IMR-90 (cell line): ENCODE measurements around the gene LBP. TPM values are rescaled to one million over a fixed set of nuclear protein-coding genes. Genes with fewer than 3 reads are reported as not detected.

Source experiments
- ATAC-seq: fragments of 200-7000 bp; cut with Tn5 transposase; 2 replicates; pipeline ENCODE4 v1.9.1; 2020; ENCODE audit warnings: low read depth, mild to moderate bottlenecking, moderate library complexity
- BruUV-seq: library from RNA; stranded (reverse); fragments of 400-500 nt; replicated peaks from 2 replicates; lab custom pipeline; 2021; lab: Mats Ljungman, UMichigan
- CTCF ChIA-PET: fragments of 300-600 bp; formaldehyde crosslinking; extraction: SDS; loops from one replicate; lab custom pipeline; 2021; ENCODE audit warnings: antibody characterized with exemption; lab: Yijun Ruan, JAX
- POLR2A ChIA-PET: fragments of 300-600 bp; sonication (Branson Sonifier 250); formaldehyde crosslinking; loops from one replicate; lab custom pipeline; 2022; ENCODE audit warnings: antibody characterized with exemption; ENCODE audit not compliant: unreplicated experiment; lab: Charles Lee
- DNase-seq: peaks from one replicate; pipeline ENCODE4 v3.0.0; 2013
- H2AFZ ChIP-seq: replicated peaks from 2 replicates; pipeline ENCODE3; 2013; ENCODE audit warnings: low read length, mild to moderate bottlenecking; ENCODE audit not compliant: poor library complexity
- H2AK5ac ChIP-seq: 2 replicates; pipeline ENCODE4 v1.6.1; 2013; ENCODE audit warnings: low read depth, low read length, inconsistent platforms
- H2AK9ac ChIP-seq: replicated peaks from 2 replicates; pipeline ENCODE3; 2013; ENCODE audit warnings: mild to moderate bottlenecking, low read depth, low read length, moderate library complexity; ENCODE audit not compliant: poor library complexity
- H2BK120ac ChIP-seq: 2 replicates; pipeline ENCODE4 v1.6.1; 2013; ENCODE audit warnings: low read depth, low read length, inconsistent platforms
- H2BK15ac ChIP-seq: 3 replicates; pipeline ENCODE4 v1.6.1; 2013; ENCODE audit warnings: low read depth, low read length, inconsistent platforms
- H2BK20ac ChIP-seq: 2 replicates; pipeline ENCODE4 v1.6.1; 2013; ENCODE audit warnings: low read depth, mild to moderate bottlenecking, inconsistent platforms, low read length, moderate library complexity
- H2BK5ac ChIP-seq: 2 replicates; pipeline ENCODE4 v1.6.1; 2013; ENCODE audit warnings: mild to moderate bottlenecking, low read depth, low read length, inconsistent platforms; ENCODE audit not compliant: poor library complexity, severe bottlenecking
- H3K14ac ChIP-seq: replicated peaks from 2 replicates; pipeline ENCODE4 v1.6.1; 2013; ENCODE audit warnings: low read depth, low read length, inconsistent platforms
- H3K18ac ChIP-seq: 2 replicates; pipeline ENCODE4 v1.6.1; 2013; ENCODE audit warnings: low read depth, low read length, control low read depth
- H3K23ac ChIP-seq: 2 replicates; pipeline ENCODE4 v1.6.1; 2013; ENCODE audit warnings: low read depth, low read length, inconsistent platforms
- H3K27ac ChIP-seq: 2 replicates; pipeline ENCODE4 v1.5.1; 2013; ENCODE audit warnings: mild to moderate bottlenecking, control low read depth, low read length; ENCODE audit not compliant: insufficient read depth
- H3K27me3 ChIP-seq: 2 replicates; pipeline ENCODE4 v1.6.1; 2013; ENCODE audit warnings: low read length; ENCODE audit not compliant: control insufficient read depth, insufficient read depth
- H3K36me3 ChIP-seq: 2 replicates; pipeline ENCODE4 v1.6.1; 2013; ENCODE audit warnings: low read length, mixed read lengths; ENCODE audit not compliant: control insufficient read depth, insufficient read depth
- H3K4ac ChIP-seq: 2 replicates; pipeline ENCODE4 v1.6.1; 2013; ENCODE audit warnings: low read depth, low read length, inconsistent platforms
- H3K4me1 ChIP-seq: 2 replicates; pipeline ENCODE4 v1.6.1; 2013; ENCODE audit warnings: low read length, mixed read lengths; ENCODE audit not compliant: control insufficient read depth, insufficient read depth
- H3K4me2 ChIP-seq: 2 replicates; pipeline ENCODE4 v1.6.1; 2013; ENCODE audit warnings: low read depth, mild to moderate bottlenecking, control low read depth, low read length, moderate library complexity
- H3K4me3 ChIP-seq: 2 replicates; pipeline ENCODE4 v1.5.1; 2013; ENCODE audit warnings: low read depth, mild to moderate bottlenecking, control low read depth, low read length, moderate library complexity; ENCODE audit not compliant: insufficient read depth
- H3K56ac ChIP-seq: 2 replicates; pipeline ENCODE4 v1.6.1; 2013; ENCODE audit warnings: low read length, inconsistent platforms; ENCODE audit not compliant: insufficient read depth; ENCODE audit errors: extremely low read depth
- H3K79me1 ChIP-seq, 2 experiments: 2 replicates each; pipeline ENCODE4 v1.6.1; 2013; ENCODE audit warnings: low read length in 2 of 2, inconsistent platforms in 1 of 2, low read depth in 1 of 2
- H3K9ac ChIP-seq: 2 replicates; pipeline ENCODE4 v1.6.1; 2013; ENCODE audit warnings: low read depth, low read length, control low read depth
- H3K9me1 ChIP-seq: 2 replicates; pipeline ENCODE4 v1.6.1; 2013; ENCODE audit warnings: low read length, inconsistent platforms; ENCODE audit not compliant: insufficient read depth
- H3K9me3 ChIP-seq: 2 replicates; pipeline ENCODE4 v1.6.1; 2013; ENCODE audit warnings: low read length; ENCODE audit not compliant: control insufficient read depth, insufficient read depth
- H4K20me1 ChIP-seq: 2 replicates; pipeline ENCODE4 v1.6.1; 2013; ENCODE audit warnings: low read length, inconsistent platforms; ENCODE audit not compliant: insufficient read depth
- H4K5ac ChIP-seq: 2 replicates; pipeline ENCODE4 v1.6.1; 2013; ENCODE audit warnings: mild to moderate bottlenecking, low read depth, low read length, control low read depth
- H4K8ac ChIP-seq, 2 experiments: 2 replicates each; pipeline ENCODE4 v1.6.1; 2013; ENCODE audit warnings: low read depth in 2 of 2, low read length in 2 of 2, control low read depth in 1 of 2, inconsistent platforms in 1 of 2
- H4K91ac ChIP-seq: 2 replicates; pipeline ENCODE4 v1.6.1; 2013; ENCODE audit warnings: low read depth, low read length, inconsistent platforms; ENCODE audit not compliant: insufficient read depth
- CEBPB ChIP-seq: IDR thresholded peaks from 2 replicates; pipeline ENCODE4 v1.6.1; 2012; ENCODE audit warnings: low read depth, low read length, improper control_type of control experiment
- SMC3 ChIP-seq: fragments of 150-350 bp; IDR thresholded peaks from 2 replicates; pipeline ENCODE4 v1.6.1; 2016; ENCODE audit warnings: low read depth, mild to moderate bottlenecking, antibody characterized with exemption, low read length, moderate library complexity
- WGBS, 2 experiments: methylation state at CpG; one replicate each; pipeline versions ENCODE4 v1.1.5 to v1.1.7; 2013; ENCODE audit warnings: missing lambda C conversion rate in 2 of 2; ENCODE audit not compliant: insufficient read length in 1 of 2; ENCODE audit errors: extremely low coverage in 2 of 2; 5-methylcytosine and 5-hydroxymethylcytosine counted together
- dilution Hi-C: fragments of 300-500 bp; cut with HindIII; formaldehyde crosslinking; loops from one replicate; pipeline ENCODE4 v1.14.3; 2018; ENCODE audit warnings: low sequenced_read_pairs; ENCODE audit not compliant: unreplicated experiment
- in situ Hi-C: fragments of 300-500 bp; cut with MboI; formaldehyde crosslinking; loops from 3 replicates; pipeline ENCODE4 v1.14.3; 2019; ENCODE audit warnings: low sequenced_read_pairs, inconsistent platforms, mixed read lengths
- intact Hi-C: fragments of 100-400 bp; cut with micrococcal nuclease; formaldehyde crosslinking; loops from 2 replicates; pipeline ENCODE4 v1.10.0; 2022
- polyA plus RNA-seq, 3 experiments: library from polyadenylated mRNA; depleted of rRNA; stranded (reverse); fragments of >200 nt; gene quantifications; 2 replicates each; pipeline ENCODE4 v1.2.3, GENCODE V29; 2012; ENCODE audit warnings: low replicate concordance in 1 of 3
- total RNA-seq: library from RNA; depleted of rRNA; stranded (reverse); fragments of >200 nt; gene quantifications from 2 replicates; pipeline ENCODE4 v1.2.3, GENCODE V29; 2012
- TF ChIP-seq, protein P1 (sequence below): fragments of 150-350 bp; IDR thresholded peaks from 2 replicates; pipeline ENCODE4 v1.6.1; 2016; ENCODE audit warnings: low read depth, mild to moderate bottlenecking, low read length, moderate library complexity, borderline replicate concordance
- TF ChIP-seq, protein P2 (sequence below): conservative IDR thresholded peaks from 2 replicates; pipeline ENCODE4 v1.5.1; 2012; ENCODE audit warnings: mild to moderate bottlenecking, low read depth, low read length, improper control_type of control experiment

The LBP gene
- total and polyA plus RNA-seq, 2 of the 4 experiments (the other 2 are of a cell fraction): not detected

DNA sequence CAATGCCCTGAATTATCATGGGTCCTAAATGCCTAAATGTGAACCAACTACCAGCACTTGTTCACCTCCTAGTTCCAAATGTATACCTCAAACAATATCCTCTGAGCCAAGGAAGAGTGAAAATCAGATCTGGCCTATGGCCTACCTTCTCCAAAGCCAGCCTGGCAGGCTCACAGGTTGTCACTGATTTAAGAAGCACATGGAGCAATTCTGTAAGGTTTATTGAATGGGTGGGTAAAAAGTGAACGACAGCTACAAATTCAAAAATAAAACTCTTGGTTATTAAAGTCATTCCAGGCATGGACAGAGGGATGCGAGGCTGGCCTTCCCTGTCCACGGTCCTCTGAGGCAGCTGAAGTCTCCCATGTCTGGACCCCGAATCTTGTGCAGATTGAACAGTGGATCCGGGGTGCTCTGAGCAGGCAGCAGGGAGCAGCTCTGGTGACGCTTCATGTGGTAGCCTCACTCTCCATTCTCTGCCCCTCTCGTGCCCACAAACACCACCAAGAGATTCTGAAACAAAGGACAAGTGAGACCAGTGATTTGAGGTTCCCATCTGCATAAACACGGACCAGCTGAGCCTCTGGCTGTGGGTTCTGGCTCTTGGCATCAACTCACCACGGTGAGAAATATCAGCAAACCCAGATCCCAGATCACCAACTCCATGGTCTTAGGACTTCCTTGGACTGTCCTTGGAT lies 74.3 kb downstream of the LBP start:
- intact Hi-C loops: no loop called here
- Histone ChIP-seq H3K4me3 (no peak overlapping the region), H3K9me3 (no peaks in the 10 kb centered on the region), H4K20me1 (peaks cover 59% of the 10 kb centered on the region), H4K8ac (no peak overlapping the region), H3K56ac (no peak overlapping the region), H2BK20ac (no peak overlapping the region), H2AK9ac (no peak overlapping the region), H3K18ac (no peak overlapping the region), H3K27ac (no peak overlapping the region), H3K4ac (no peak overlapping the region), H3K79me1 (peaks cover 28 to 59% of the 10 kb centered on the region in 2 experiments), H3K4me2 (no peak overlapping the region), H3K9ac (no peak overlapping the region), H3K4me1 (no peaks in the 10 kb centered on the region; the same call in 1 of the 2 replicates), H3K27me3 (no peaks in the 10 kb centered on the region), H3K36me3 (peaks cover 67% of the 10 kb centered on the region), H2AK5ac (no peak overlapping the region), H2BK120ac (no peak overlapping the region), H4K5ac (no peak overlapping the region), H3K23ac (no peak overlapping the region; the same call in 1 of the 2 replicates), H2AFZ (no peak overlapping the region), H2BK5ac (no peak overlapping the region), H4K91ac (no peak overlapping the region), H3K9me1 (peaks cover 9% of the 10 kb centered on the region), H3K14ac (no peak overlapping the region), H2BK15ac (no peak overlapping the region)
- no peak for DNase-seq
- ATAC-seq: no peak
- no TSS peak for BruUV-seq
- POLR2A ChIA-PET: no interaction called here
- dilution Hi-C loops: no loop called here
- TF ChIP-seq, protein P1, sequence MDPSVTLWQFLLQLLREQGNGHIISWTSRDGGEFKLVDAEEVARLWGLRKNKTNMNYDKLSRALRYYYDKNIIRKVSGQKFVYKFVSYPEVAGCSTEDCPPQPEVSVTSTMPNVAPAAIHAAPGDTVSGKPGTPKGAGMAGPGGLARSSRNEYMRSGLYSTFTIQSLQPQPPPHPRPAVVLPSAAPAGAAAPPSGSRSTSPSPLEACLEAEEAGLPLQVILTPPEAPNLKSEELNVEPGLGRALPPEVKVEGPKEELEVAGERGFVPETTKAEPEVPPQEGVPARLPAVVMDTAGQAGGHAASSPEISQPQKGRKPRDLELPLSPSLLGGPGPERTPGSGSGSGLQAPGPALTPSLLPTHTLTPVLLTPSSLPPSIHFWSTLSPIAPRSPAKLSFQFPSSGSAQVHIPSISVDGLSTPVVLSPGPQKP: no peak
- TF ChIP-seq, protein P2, sequence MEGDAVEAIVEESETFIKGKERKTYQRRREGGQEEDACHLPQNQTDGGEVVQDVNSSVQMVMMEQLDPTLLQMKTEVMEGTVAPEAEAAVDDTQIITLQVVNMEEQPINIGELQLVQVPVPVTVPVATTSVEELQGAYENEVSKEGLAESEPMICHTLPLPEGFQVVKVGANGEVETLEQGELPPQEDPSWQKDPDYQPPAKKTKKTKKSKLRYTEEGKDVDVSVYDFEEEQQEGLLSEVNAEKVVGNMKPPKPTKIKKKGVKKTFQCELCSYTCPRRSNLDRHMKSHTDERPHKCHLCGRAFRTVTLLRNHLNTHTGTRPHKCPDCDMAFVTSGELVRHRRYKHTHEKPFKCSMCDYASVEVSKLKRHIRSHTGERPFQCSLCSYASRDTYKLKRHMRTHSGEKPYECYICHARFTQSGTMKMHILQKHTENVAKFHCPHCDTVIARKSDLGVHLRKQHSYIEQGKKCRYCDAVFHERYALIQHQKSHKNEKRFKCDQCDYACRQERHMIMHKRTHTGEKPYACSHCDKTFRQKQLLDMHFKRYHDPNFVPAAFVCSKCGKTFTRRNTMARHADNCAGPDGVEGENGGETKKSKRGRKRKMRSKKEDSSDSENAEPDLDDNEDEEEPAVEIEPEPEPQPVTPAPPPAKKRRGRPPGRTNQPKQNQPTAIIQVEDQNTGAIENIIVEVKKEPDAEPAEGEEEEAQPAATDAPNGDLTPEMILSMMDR: no peak
- no peak for TF ChIP-seq CEBPB
- TF ChIP-seq SMC3: no peak
- WGBS, 2 experiments: 100% methylated on average over 6 of the region's 9 CpGs; no CpG with 5 or more reads in 1 of the 2 experiments
- CTCF ChIA-PET: no interaction called here
- in situ Hi-C loops: no loop called here
